ENCODE measurements around the gene NTHL1. TPM values are rescaled to one million over a fixed set of nuclear protein-coding genes. Genes with fewer than 3 reads are reported as not detected.

NTHL1 gene
- total RNA-seq, 1 experiment from 2014 or later, result 93.3 TPM

- TF ChIP-seq ZNF425 (CRISPR knock-in tag; conservative IDR thresholded peaks at IDR 0.05) (no peak), FOXJ3 (CRISPR knock-in tag; IDR thresholded peaks at IDR 0.05; ENCODE audit: borderline replicate concordance) (no peak), AFF4 (CRISPR knock-in tag; IDR thresholded peaks at IDR 0.05; ENCODE audit: borderline replicate concordance) (no peak), GABPB1 (CRISPR knock-in tag; IDR thresholded peaks at IDR 0.05) (no peak), CBFB (CRISPR knock-in tag; IDR thresholded peaks at IDR 0.05; ENCODE audit: low read depth) (no peak), EMX1 (CRISPR knock-in tag; IDR thresholded peaks at IDR 0.05) (no peak), FOXP4 (CRISPR knock-in tag; IDR thresholded peaks at IDR 0.05) (no peak), TP53 (CRISPR knock-in tag; IDR thresholded peaks at IDR 0.05) (no peak), AR (CRISPR knock-in tag; IDR thresholded peaks at IDR 0.05) (no peak), USF1 (CRISPR knock-in tag; IDR thresholded peaks at IDR 0.05) (no peak), SOX15 (CRISPR knock-in tag; IDR thresholded peaks at IDR 0.05) (no peak)
Observed at GRCh38 chr16:2058872-2059271, 11.2 kb upstream of the NTHL1 start (continued).

- peak overlapping the region; percentile 74 for H3K27ac Mint-ChIP-seq
- ChIA-PET POLR2A (no interaction called here), CTCF (no interaction called here)
- no peaks in the 10 kb centered on the region for H3K27me3 Mint-ChIP-seq (ENCODE audit: low read depth)
- ATAC-seq (no peak), DNase-seq (ENCODE audit: low spot score) (no peak)
- no peak overlapping the region for H3K4me3 Mint-ChIP-seq
- H3K9me3 Mint-ChIP-seq, result no peaks in the 10 kb centered on the region
- no peaks in the 10 kb centered on the region for H3K4me1 Mint-ChIP-seq
- no peaks in the 10 kb centered on the region; the same call in 1 of the 2 replicates for H3K36me3 Mint-ChIP-seq
- no peak for TF ChIP-seq CBFB (CRISPR knock-in tag; IDR thresholded peaks at IDR 0.05; ENCODE audit: low read depth)
- no peak for TF ChIP-seq ERG (CRISPR knock-in tag; IDR thresholded peaks at IDR 0.05)
- no peak for TF ChIP-seq ZNF219 (CRISPR knock-in tag; IDR thresholded peaks at IDR 0.05; ENCODE audit: borderline replicate concordance)
- TF ChIP-seq ZNF512 (CRISPR knock-in tag; IDR thresholded peaks at IDR 0.05; ENCODE audit: borderline replicate concordance), result no peak
- no peak for TF ChIP-seq NR1H2 (CRISPR knock-in tag; IDR thresholded peaks at IDR 0.05)
- no peak for TF ChIP-seq ZNF423 (CRISPR knock-in tag; IDR thresholded peaks at IDR 0.05)
Observed at GRCh38 chr16:2058420-2058819, 10.8 kb upstream of the NTHL1 start.
